Uterus (tissue), 4 donors: ENCODE measurements around the gene DLGAP1. TPM values are rescaled to one million over a fixed set of nuclear protein-coding genes. Genes with fewer than 3 reads are reported as not detected.

Experiments
- DNase-seq, 2 donors: peaks; one replicate each; pipeline ENCODE4 v3.0.0-alpha.2; 2019 to 2020
- H3K27ac ChIP-seq, 2 donors: fragments of 200-600 bp; sonication (generic); 1 replicate in 1 of 2; 2 replicates in 1 of 2; pipeline ENCODE4 v1.5.1; 2016 to 2018
- H3K27me3 ChIP-seq, 2 donors: fragments of 200-600 bp; sonication (generic); one replicate each; pipeline ENCODE4 v1.5.1; 2018 to 2019; ENCODE audit warnings: control low read depth in 1 of 2
- H3K36me3 ChIP-seq, 2 donors: fragments of 200-600 bp; sonication (generic); one replicate each; pipeline ENCODE4 v1.5.1; 2019; ENCODE audit warnings: control low read depth in 1 of 2
- H3K4me1 ChIP-seq, 2 donors: fragments of 200-600 bp; sonication (generic); one replicate each; pipeline ENCODE4 v1.5.1; 2018 to 2019; ENCODE audit warnings: control low read depth in 1 of 2
- H3K4me3 ChIP-seq, 2 donors: fragments of 200-600 bp; sonication (generic); 1 replicate in 1 of 2; 2 replicates in 1 of 2; pipeline ENCODE4 v1.5.1; 2018 to 2019; ENCODE audit warnings: mild to moderate bottlenecking in 1 of 2
- H3K9me3 ChIP-seq, 2 donors: fragments of 200-600 bp; sonication (generic); one replicate each; pipeline ENCODE4 v1.5.1; 2019; ENCODE audit warnings: control low read depth in 1 of 2
- CTCF ChIP-seq, 4 experiments: fragments of 200-600 bp in 2 of 4; fragments of 450-650 bp in 2 of 4; sonication (generic) in 2 of 4; IDR thresholded peaks; one replicate each; pipeline ENCODE4 v1.5.1; 2016 to 2019; ENCODE audit warnings: antibody characterized with exemption in 4 of 4, mild to moderate bottlenecking in 2 of 4, moderate library complexity in 1 of 4
- POLR2A ChIP-seq, 2 donors: fragments of 450-650 bp; IDR thresholded peaks; one replicate each; pipeline ENCODE4 v1.6.1; 2016; ENCODE audit warnings: antibody characterized with exemption in 2 of 2, mild to moderate bottlenecking in 1 of 2, moderate library complexity in 1 of 2
- intact Hi-C: fragments of 100-400 bp; cut with DNase I; formaldehyde crosslinking; loops from one replicate; pipeline ENCODE4 v1.15.1; 2023; ENCODE audit warnings: low total_unique reads
- total RNA-seq, 4 donors: library from RNA; depleted of rRNA in 3 of 4; stranded (reverse); fragments of >200 nt in 3 of 4; gene quantifications; one replicate each; pipeline versions ENCODE4 v1.1.0 to v1.2.4, GENCODE V29; 2014 to 2023
- donor health status: DM: yes; HTN: yes; CAD: no.

The DLGAP1 gene
- total RNA-seq, 4 donors from 2014 or later = 1.0 to 9.6 (median 3.3) TPM

GRCh38 chr18:4224031-4224704, 230.9 kb downstream of the DLGAP1 start:
- Histone ChIP-seq H3K36me3 (no peaks in the 10 kb centered on the region), H3K9me3 (no peaks in the 10 kb centered on the region), H3K27ac (no peak overlapping the region), H3K4me1 (no peaks in the 10 kb centered on the region), H3K27me3 (no peaks in the 10 kb centered on the region), H3K4me3 (no peak overlapping the region)
- no peak for DNase-seq
- no peak for TF ChIP-seq CTCF (IDR thresholded peaks at IDR 0.05)
- TF ChIP-seq POLR2A (IDR thresholded peaks at IDR 0.05) = no peak
- intact Hi-C loops = no loop called here

- H3K36me3 ChIP-seq = no peaks in the 10 kb centered on the region
- intact Hi-C loops = no loop called here
- no peak for DNase-seq
Measured at GRCh38 chr18:4211111-4211837, 243.8 kb downstream of the DLGAP1 start.

GRCh38 chr18:4208366-4208765, 246.7 kb downstream of the DLGAP1 start:
- Histone ChIP-seq H3K4me3 (no peak overlapping the region), H3K4me1 (no peaks in the 10 kb centered on the region), H3K27me3 (no peaks in the 10 kb centered on the region), H3K36me3 (no peaks in the 10 kb centered on the region), H3K9me3 (no peaks in the 10 kb centered on the region), H3K27ac (no peak overlapping the region)
- intact Hi-C loops = no loop called here
- no peak for TF ChIP-seq CTCF (IDR thresholded peaks at IDR 0.05)
- no peak for TF ChIP-seq POLR2A (IDR thresholded peaks at IDR 0.05)
- DNase-seq = no peak

More at GRCh38 chr18:4211111-4211837, 243.8 kb downstream of the DLGAP1 start:
- Histone ChIP-seq H3K27me3 (no peaks in the 10 kb centered on the region), H3K4me1 (no peaks in the 10 kb centered on the region), H3K27ac (no peak overlapping the region), H3K9me3 (no peaks in the 10 kb centered on the region), H3K4me3 (no peak overlapping the region)
- TF ChIP-seq POLR2A (IDR thresholded peaks at IDR 0.05) = no peak
- no peak for TF ChIP-seq CTCF (IDR thresholded peaks at IDR 0.05)

- Histone ChIP-seq H3K9me3 (no peaks in the 10 kb centered on the region), H3K4me1 (no peaks in the 10 kb centered on the region), H3K36me3 (no peaks in the 10 kb centered on the region), H3K27ac (no peak overlapping the region), H3K27me3 (no peaks in the 10 kb centered on the region), H3K4me3 (no peak overlapping the region)
- intact Hi-C loops = no loop called here
- no peak for DNase-seq
- no peak for TF ChIP-seq CTCF (IDR thresholded peaks at IDR 0.05)
Measured at GRCh38 chr18:4207383-4207985, 247.6 kb downstream of the DLGAP1 start.

DNA sequence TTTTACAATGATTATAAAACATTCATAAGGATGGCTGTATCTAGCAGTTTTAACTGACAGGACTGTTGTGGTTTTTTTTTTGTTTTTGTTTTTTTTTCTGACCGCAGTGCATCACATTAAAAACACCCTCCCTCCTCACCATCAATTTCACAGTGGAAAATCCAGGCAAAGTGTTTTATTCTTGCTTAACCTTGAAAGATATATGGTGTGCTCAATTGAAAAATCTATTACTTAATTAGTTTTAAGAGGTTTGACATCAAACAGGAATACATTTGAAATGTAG, 250.7 kb downstream of the DLGAP1 start:
- intact Hi-C loops = no loop called here
- H3K4me3 ChIP-seq = no peak overlapping the region
- no peaks in the 10 kb centered on the region for H3K36me3 ChIP-seq
- no peaks in the 10 kb centered on the region for H3K27me3 ChIP-seq
- H3K9me3 ChIP-seq = no peaks in the 10 kb centered on the region
- no peaks in the 10 kb centered on the region for H3K4me1 ChIP-seq
- H3K27ac ChIP-seq = no peak overlapping the region
- DNase-seq = no peak
- TF ChIP-seq POLR2A (IDR thresholded peaks at IDR 0.05) (no peak), CTCF (IDR thresholded peaks at IDR 0.05) (no peak)
